HepG2 (cell line): ENCODE results near the gene PIK3R4. TPM values are rescaled to one million over a fixed set of nuclear protein-coding genes. Genes with fewer than 3 reads are reported as not detected.

Source experiments
- ATAC-seq: fragments of 200-7000 bp; cut with Tn5 transposase; 3 replicates; pipeline ENCODE4 v1.9.1; 2020; ENCODE audit warnings: mild to moderate bottlenecking, moderate library complexity
- BruUV-seq: library from RNA; stranded (reverse); fragments of 400-500 nt; replicated peaks from 2 replicates; lab custom pipeline; 2021; lab: Mats Ljungman, UMichigan
- CTCF ChIA-PET: fragments of 300-600 bp; formaldehyde crosslinking; extraction: SDS; loops from one replicate; lab custom pipeline; 2021; ENCODE audit warnings: low total read pairs, inconsistent platforms, low intra/inter-chr PET ratio; lab: Yijun Ruan, JAX
- POLR2A ChIA-PET: fragments of 350-600 bp; sonication (Branson Sonifier 250); formaldehyde crosslinking; loops from one replicate; lab custom pipeline; 2020; ENCODE audit warnings: antibody characterized with exemption, inconsistent platforms; lab: Yijun Ruan, JAX
- DNase-seq: peaks from one replicate; pipeline ENCODE4 v3.0.0-alpha.2; 2015; ENCODE audit warnings: low spot score
- FAIRE-seq: peaks from 3 replicates; lab custom pipeline; 2011; peaks lifted over from hg19 to GRCh38; lab: Jason Lieb, UNC
- H2AFZ ChIP-seq: one replicate; pipeline ENCODE4 v1.6.1; 2011; ENCODE audit warnings: low read length, inconsistent platforms
- H3K27ac ChIP-seq: fragments of 300-600 bp; 3 replicates; pipeline ENCODE4 v1.8.0; 2011; ENCODE audit warnings: mixed run types, mild to moderate bottlenecking, mixed read lengths, low read length, inconsistent platforms; ENCODE audit not compliant: insufficient read depth; ENCODE audit errors: extremely low read length
- H3K27me3 ChIP-seq, 2 experiments: fragments of 200-600 bp in 1 of 2; 2 replicates in 1 of 2; 3 replicates in 1 of 2; pipeline versions ENCODE4 v1.6.0 to v1.8.0; 2011; ENCODE audit warnings: low read length in 2 of 2, mild to moderate bottlenecking in 2 of 2, moderate library complexity in 2 of 2, inconsistent platforms in 1 of 2; ENCODE audit not compliant: insufficient read depth in 2 of 2, control insufficient read depth in 1 of 2
- H3K36me3 ChIP-seq, 2 experiments: fragments of 200-600 bp in 1 of 2; replicated peaks in 1 of 2; 2 replicates in 1 of 2; 3 replicates in 1 of 2; pipeline versions ENCODE4 v1.5.1 to v1.8.0; 2011; ENCODE audit warnings: low read length in 2 of 2, inconsistent platforms in 1 of 2; ENCODE audit not compliant: insufficient read depth in 2 of 2, control insufficient read depth in 1 of 2
- H3K4me1 ChIP-seq: 2 replicates; pipeline ENCODE4 v1.5.1; 2012; ENCODE audit warnings: low read length, inconsistent platforms; ENCODE audit not compliant: insufficient read depth
- H3K4me2 ChIP-seq: 2 replicates; pipeline ENCODE4 v1.6.0; 2011; ENCODE audit warnings: low read depth, low read length, inconsistent platforms
- H3K4me3 ChIP-seq, 3 experiments: fragments of 200-600 bp in 1 of 3; sonication (generic), shearing (Covaris generic) in 1 of 3; replicated peaks in 1 of 3; 2 replicates each; pipeline ENCODE4 v1.5.1; 2011 to 2016; ENCODE audit warnings: low read length in 3 of 3, inconsistent platforms in 2 of 3, low read depth in 2 of 3, mild to moderate bottlenecking in 2 of 3, control low read depth in 1 of 3, mixed read lengths in 1 of 3; ENCODE audit not compliant: insufficient read depth in 1 of 3
- H3K79me2 ChIP-seq: one replicate; pipeline ENCODE4 v1.6.1; 2011; ENCODE audit warnings: low read length, inconsistent platforms; ENCODE audit not compliant: insufficient read depth
- H3K9ac ChIP-seq: 2 replicates; pipeline ENCODE4 v1.6.0; 2011; ENCODE audit warnings: mild to moderate bottlenecking, low read depth, low read length, inconsistent platforms; ENCODE audit not compliant: insufficient read depth
- H3K9me3 ChIP-seq: 2 replicates; pipeline ENCODE4 v1.5.1; 2012; ENCODE audit warnings: mild to moderate bottlenecking, low read length
- H4K20me1 ChIP-seq: 2 replicates; pipeline ENCODE4 v1.6.0; 2011; ENCODE audit warnings: inconsistent platforms, mild to moderate bottlenecking, low read length, moderate library complexity; ENCODE audit not compliant: insufficient read depth
- IKZF4 ChIP-seq: sonication (generic); formaldehyde crosslinking; IDR thresholded peaks from 2 replicates; pipeline ENCODE4 v1.5.1; 2020; ENCODE audit warnings: borderline replicate concordance, mild to moderate bottlenecking, low read depth, missing genetic modification reagents; ENCODE audit errors: not compliant biosample characterization
- RFX5 ChIP-seq: IDR thresholded peaks from 2 replicates; pipeline ENCODE4 v1.6.1; 2011; ENCODE audit warnings: low read depth, low read length, improper control_type of control experiment
- SMARCC2 ChIP-seq: fragments of 450-650 bp; IDR thresholded peaks from 2 replicates; pipeline ENCODE4 v1.6.1; 2017; ENCODE audit warnings: antibody characterized with exemption, mild to moderate bottlenecking
- SP140L ChIP-seq: sonication (generic); formaldehyde crosslinking; IDR thresholded peaks from 2 replicates; pipeline ENCODE4 v1.4.0; 2020; ENCODE audit warnings: missing genetic modification reagents, borderline replicate concordance
- ZFP41 ChIP-seq: sonication (generic); formaldehyde crosslinking; IDR thresholded peaks from 2 replicates; pipeline ENCODE4 v1.4.0; 2020; ENCODE audit warnings: mild to moderate bottlenecking, missing genetic modification reagents, borderline replicate concordance
- ZNF557 ChIP-seq: sonication (generic); formaldehyde crosslinking; IDR thresholded peaks from 2 replicates; pipeline ENCODE4 v1.4.0; 2020; ENCODE audit warnings: missing genetic modification reagents
- ZNF607 ChIP-seq: sonication (generic); formaldehyde crosslinking; IDR thresholded peaks from 2 replicates; pipeline ENCODE4 v1.5.1; 2020; ENCODE audit warnings: missing genetic modification reagents, mild to moderate bottlenecking, borderline replicate concordance
- WGBS: methylation state at CpG from one replicate; pipeline ENCODE4 v1.1.6; 2017; ENCODE audit warnings: low lambda C conversion rate; 5-methylcytosine and 5-hydroxymethylcytosine counted together
- in situ Hi-C: cut with HindIII; loops from 2 replicates; pipeline ENCODE4 v1.10.0; 2017; ENCODE audit warnings: low pct_unique_long_range_greater_than_20kb; ENCODE audit not compliant: extremely low pct_ligation_motif_present
- intact Hi-C: fragments of 100-400 bp; cut with micrococcal nuclease; formaldehyde crosslinking; loops from one replicate; pipeline ENCODE4 v1.10.0; 2022; ENCODE audit not compliant: unreplicated experiment
- polyA plus RNA-seq, 8 experiments: library from polyadenylated mRNA; depleted of rRNA in 3 of 8; stranded (reverse) in 7 of 8; unstranded in 1 of 8; fragments of >200 nt; fragmentation: Illumina TruSeq in 4 of 8; extraction: Trizol in 4 of 8; gene quantifications; 2 replicates each; pipeline versions ENCODE4 v1.2.1 to v1.2.3, GENCODE V29; 2011 to 2016; ENCODE audit warnings: low read depth in 4 of 8, missing spikeins in 1 of 8, mixed read lengths in 1 of 8; ENCODE audit not compliant: insufficient read depth in 1 of 8
- total RNA-seq, 5 experiments: library from RNA; depleted of rRNA; stranded (reverse); fragments of >200 nt; fragmentation: Illumina TruSeq; extraction: Trizol; gene quantifications; 2 replicates each; pipeline ENCODE4 v1.2.3, GENCODE V29; 2016; ENCODE audit warnings: low read depth in 1 of 5
- TF ChIP-seq, protein P1 (sequence below): sonication (generic); formaldehyde crosslinking; IDR thresholded peaks from 2 replicates; pipeline ENCODE4 v1.8.1; 2022; ENCODE audit warnings: mild to moderate bottlenecking, missing genetic modification reagents
- TF ChIP-seq, protein P2 (sequence below): sonication (generic); formaldehyde crosslinking; IDR thresholded peaks from 2 replicates; pipeline ENCODE4; 2020; ENCODE audit warnings: missing genetic modification reagents, mild to moderate bottlenecking, borderline replicate concordance
- TF ChIP-seq, protein P3 (sequence below): sonication (generic); formaldehyde crosslinking; IDR thresholded peaks from 2 replicates; pipeline ENCODE4 v1.4.0; 2020; ENCODE audit warnings: missing genetic modification reagents, borderline replicate concordance
- TF ChIP-seq, protein P4 (sequence below): sonication (generic); formaldehyde crosslinking; IDR thresholded peaks from 2 replicates; pipeline ENCODE4 v1.5.0; 2020; ENCODE audit warnings: missing genetic modification reagents, mild to moderate bottlenecking, borderline replicate concordance

PIK3R4 gene
- total and polyA plus RNA-seq, 2 of the 13 experiments (the other 11 are each of a cell fraction or from before 2014, with no cell fraction given) = 22.4 to 26.0 TPM

DNA sequence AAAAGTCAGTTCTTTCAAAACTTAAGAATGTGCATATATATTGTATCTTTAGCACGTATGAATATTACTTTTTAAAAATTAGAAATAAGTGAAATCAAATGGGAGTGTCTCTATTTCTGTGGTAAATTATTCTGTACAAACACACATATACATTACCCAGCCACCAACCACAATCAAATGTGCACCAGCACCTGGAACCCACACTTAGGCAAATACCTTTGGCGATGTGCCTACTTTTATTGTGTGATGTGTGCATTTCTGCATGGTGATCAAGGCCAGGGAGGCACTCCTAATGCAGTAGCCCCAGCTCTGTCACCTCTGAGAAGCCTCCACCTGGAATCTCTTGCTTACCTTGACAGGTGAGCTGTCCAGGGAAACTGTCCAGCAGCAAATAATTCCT is 76.9 kb downstream of the PIK3R4 start (continued):
- TF ChIP-seq IKZF4 (CRISPR knock-in tag) (no peak), SP140L (CRISPR knock-in tag) (no peak), ZNF557 (CRISPR knock-in tag) (no peak), SMARCC2 (no peak)

DNA sequence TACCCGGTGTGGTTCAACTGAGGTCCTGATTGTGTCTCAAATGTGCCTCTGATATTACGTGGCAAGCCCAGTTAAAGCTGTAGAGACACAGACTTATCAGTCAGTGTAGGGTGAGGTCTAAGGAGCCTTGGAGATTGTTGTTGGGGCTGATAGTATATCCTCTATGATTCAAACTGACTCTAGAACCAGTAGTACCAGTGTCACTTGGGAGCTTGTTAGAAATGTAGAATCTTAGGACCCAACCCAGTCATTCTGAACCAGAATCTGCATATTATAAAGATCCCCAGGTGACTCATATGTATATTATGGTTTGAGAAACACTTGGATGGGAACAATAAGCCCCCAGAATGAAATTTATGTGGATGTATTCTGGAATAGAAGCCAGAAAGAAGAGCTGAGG is 83.5 kb downstream of the PIK3R4 start:
- intact Hi-C loops (no loop called here), in situ Hi-C loops (no loop called here)
- Histone ChIP-seq H3K27me3 (no peaks in the 10 kb centered on the region), H3K27ac (no peak overlapping the region), H3K36me3 (no peaks in the 10 kb centered on the region), H2AFZ (no peak overlapping the region), H3K9me3 (no peaks in the 10 kb centered on the region), H4K20me1 (no peaks in the 10 kb centered on the region), H3K4me3 (no peak overlapping the region), H3K9ac (no peak overlapping the region), H3K4me2 (no peak overlapping the region), H3K4me1 (no peaks in the 10 kb centered on the region), H3K79me2 (no peaks in the 10 kb centered on the region)
- 83% methylated on average over 2 of the region's 2 CpGs for WGBS
- DNase-seq = no peak
- BruUV-seq = no TSS peak
- no peak for ATAC-seq
- ChIA-PET POLR2A (no interaction called here), CTCF (no interaction called here)
- no peak for FAIRE-seq
- TF ChIP-seq ZFP41 (CRISPR knock-in tag) = no peak
- TF ChIP-seq, protein P1, sequence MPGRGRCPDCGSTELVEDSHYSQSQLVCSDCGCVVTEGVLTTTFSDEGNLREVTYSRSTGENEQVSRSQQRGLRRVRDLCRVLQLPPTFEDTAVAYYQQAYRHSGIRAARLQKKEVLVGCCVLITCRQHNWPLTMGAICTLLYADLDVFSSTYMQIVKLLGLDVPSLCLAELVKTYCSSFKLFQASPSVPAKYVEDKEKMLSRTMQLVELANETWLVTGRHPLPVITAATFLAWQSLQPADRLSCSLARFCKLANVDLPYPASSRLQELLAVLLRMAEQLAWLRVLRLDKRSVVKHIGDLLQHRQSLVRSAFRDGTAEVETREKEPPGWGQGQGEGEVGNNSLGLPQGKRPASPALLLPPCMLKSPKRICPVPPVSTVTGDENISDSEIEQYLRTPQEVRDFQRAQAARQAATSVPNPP (CRISPR knock-in tag) = no peak
- TF ChIP-seq, protein P2, sequence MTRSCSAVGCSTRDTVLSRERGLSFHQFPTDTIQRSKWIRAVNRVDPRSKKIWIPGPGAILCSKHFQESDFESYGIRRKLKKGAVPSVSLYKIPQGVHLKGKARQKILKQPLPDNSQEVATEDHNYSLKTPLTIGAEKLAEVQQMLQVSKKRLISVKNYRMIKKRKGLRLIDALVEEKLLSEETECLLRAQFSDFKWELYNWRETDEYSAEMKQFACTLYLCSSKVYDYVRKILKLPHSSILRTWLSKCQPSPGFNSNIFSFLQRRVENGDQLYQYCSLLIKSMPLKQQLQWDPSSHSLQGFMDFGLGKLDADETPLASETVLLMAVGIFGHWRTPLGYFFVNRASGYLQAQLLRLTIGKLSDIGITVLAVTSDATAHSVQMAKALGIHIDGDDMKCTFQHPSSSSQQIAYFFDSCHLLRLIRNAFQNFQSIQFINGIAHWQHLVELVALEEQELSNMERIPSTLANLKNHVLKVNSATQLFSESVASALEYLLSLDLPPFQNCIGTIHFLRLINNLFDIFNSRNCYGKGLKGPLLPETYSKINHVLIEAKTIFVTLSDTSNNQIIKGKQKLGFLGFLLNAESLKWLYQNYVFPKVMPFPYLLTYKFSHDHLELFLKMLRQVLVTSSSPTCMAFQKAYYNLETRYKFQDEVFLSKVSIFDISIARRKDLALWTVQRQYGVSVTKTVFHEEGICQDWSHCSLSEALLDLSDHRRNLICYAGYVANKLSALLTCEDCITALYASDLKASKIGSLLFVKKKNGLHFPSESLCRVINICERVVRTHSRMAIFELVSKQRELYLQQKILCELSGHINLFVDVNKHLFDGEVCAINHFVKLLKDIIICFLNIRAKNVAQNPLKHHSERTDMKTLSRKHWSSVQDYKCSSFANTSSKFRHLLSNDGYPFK = no peak
- TF ChIP-seq, protein P3, sequence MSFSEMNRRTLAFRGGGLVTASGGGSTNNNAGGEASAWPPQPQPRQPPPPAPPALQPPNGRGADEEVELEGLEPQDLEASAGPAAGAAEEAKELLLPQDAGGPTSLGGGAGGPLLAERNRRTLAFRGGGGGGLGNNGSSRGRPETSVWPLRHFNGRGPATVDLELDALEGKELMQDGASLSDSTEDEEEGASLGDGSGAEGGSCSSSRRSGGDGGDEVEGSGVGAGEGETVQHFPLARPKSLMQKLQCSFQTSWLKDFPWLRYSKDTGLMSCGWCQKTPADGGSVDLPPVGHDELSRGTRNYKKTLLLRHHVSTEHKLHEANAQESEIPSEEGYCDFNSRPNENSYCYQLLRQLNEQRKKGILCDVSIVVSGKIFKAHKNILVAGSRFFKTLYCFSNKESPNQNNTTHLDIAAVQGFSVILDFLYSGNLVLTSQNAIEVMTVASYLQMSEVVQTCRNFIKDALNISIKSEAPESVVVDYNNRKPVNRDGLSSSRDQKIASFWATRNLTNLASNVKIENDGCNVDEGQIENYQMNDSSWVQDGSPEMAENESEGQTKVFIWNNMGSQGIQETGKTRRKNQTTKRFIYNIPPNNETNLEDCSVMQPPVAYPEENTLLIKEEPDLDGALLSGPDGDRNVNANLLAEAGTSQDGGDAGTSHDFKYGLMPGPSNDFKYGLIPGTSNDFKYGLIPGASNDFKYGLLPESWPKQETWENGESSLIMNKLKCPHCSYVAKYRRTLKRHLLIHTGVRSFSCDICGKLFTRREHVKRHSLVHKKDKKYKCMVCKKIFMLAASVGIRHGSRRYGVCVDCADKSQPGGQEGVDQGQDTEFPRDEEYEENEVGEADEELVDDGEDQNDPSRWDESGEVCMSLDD (CRISPR knock-in tag) = no peak
- TF ChIP-seq, protein P4, sequence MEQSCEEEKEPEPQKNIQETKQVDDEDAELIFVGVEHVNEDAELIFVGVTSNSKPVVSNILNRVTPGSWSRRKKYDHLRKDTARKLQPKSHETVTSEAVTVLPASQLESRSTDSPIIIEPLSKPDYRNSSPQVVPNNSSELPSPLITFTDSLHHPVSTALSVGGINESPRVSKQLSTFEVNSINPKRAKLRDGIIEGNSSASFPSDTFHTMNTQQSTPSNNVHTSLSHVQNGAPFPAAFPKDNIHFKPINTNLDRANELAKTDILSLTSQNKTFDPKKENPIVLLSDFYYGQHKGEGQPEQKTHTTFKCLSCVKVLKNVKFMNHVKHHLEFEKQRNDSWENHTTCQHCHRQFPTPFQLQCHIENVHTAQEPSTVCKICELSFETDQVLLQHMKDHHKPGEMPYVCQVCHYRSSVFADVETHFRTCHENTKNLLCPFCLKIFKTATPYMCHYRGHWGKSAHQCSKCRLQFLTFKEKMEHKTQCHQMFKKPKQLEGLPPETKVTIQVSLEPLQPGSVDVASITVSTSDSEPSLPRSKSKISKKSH (CRISPR knock-in tag) = no peak
- TF ChIP-seq ZNF607 (CRISPR knock-in tag) = no peak
- TF ChIP-seq RFX5 = no peak
